ENCODE data around the gene WDR76.

WDR76 gene

GRCh38 chr15:43873651-43874050 lies 46.8 kb downstream of the WDR76 start:
- Histone ChIP-seq H3K27ac (ENCODE audit: low read depth, low read length) (no peak overlapping the region), H3K79me2 (ENCODE audit: insufficient read depth, low read length) (no peaks in the 10 kb centered on the region), H3K4me3 (ENCODE audit: insufficient read depth, low read length, poor library complexity, severe bottlenecking) (no peak overlapping the region), H2AFZ (ENCODE audit: low read depth, low read length, severe bottlenecking) (no peak overlapping the region), H3K9me2 (replicated peaks; ENCODE audit: insufficient read depth, low read length) (no peaks in the 10 kb centered on the region), H3K36me3 (ENCODE audit: low read length) (peaks cover 34% of the 10 kb centered on the region), H4K20me1 (ENCODE audit: low read depth, low read length) (no peaks in the 10 kb centered on the region), H3K27me3 (ENCODE audit: low read length) (no peaks in the 10 kb centered on the region), H3K9me3 (ENCODE audit: insufficient read depth, low read length) (no peaks in the 10 kb centered on the region), H3K4me2 (ENCODE audit: low read depth, low read length, poor library complexity, severe bottlenecking) (no peak overlapping the region), H3K9ac (ENCODE audit: low read length) (no peak overlapping the region), H3F3A (ENCODE audit: insufficient read depth) (peaks cover 6% of the 10 kb centered on the region; the same call in 1 of the 2 replicates)
- TF ChIP-seq EZH2phosphoT487 (conservative IDR thresholded peaks at IDR 0.05; ENCODE audit: low read length) (no peak), CTCF (IDR thresholded peaks at IDR 0.05; ENCODE audit: insufficient read depth, low read length, poor library complexity, severe bottlenecking) (no peak)

GRCh38 chr15:43876872-43877271 lies 50.1 kb downstream of the WDR76 start:
- Histone ChIP-seq H3F3A (ENCODE audit: insufficient read depth) (no peaks in the 10 kb centered on the region), H3K79me2 (ENCODE audit: insufficient read depth, low read length) (no peaks in the 10 kb centered on the region), H3K9me3 (ENCODE audit: insufficient read depth, low read length) (no peaks in the 10 kb centered on the region), H3K36me3 (ENCODE audit: low read length) (peaks cover 27% of the 10 kb centered on the region; the same call in 1 of the 2 replicates), H3K4me3 (ENCODE audit: insufficient read depth, low read length, poor library complexity, severe bottlenecking) (no peak overlapping the region), H3K9me2 (replicated peaks; ENCODE audit: insufficient read depth, low read length) (no peaks in the 10 kb centered on the region), H3K9ac (ENCODE audit: low read length) (no peak overlapping the region), H4K20me1 (ENCODE audit: low read depth, low read length) (no peaks in the 10 kb centered on the region), H2AFZ (ENCODE audit: low read depth, low read length, severe bottlenecking) (no peak overlapping the region), H3K27ac (ENCODE audit: low read depth, low read length) (no peak overlapping the region), H3K27me3 (ENCODE audit: low read length) (no peaks in the 10 kb centered on the region), H3K4me2 (ENCODE audit: low read depth, low read length, poor library complexity, severe bottlenecking) (no peak overlapping the region)
- TF ChIP-seq CTCF (IDR thresholded peaks at IDR 0.05; ENCODE audit: insufficient read depth, low read length, poor library complexity, severe bottlenecking) (no peak), EZH2phosphoT487 (conservative IDR thresholded peaks at IDR 0.05; ENCODE audit: low read length) (no peak)

GRCh38 chr15:43877371-43877770 lies 50.6 kb downstream of the WDR76 start:
- H3K27ac ChIP-seq (ENCODE audit: low read depth, low read length) = no peak overlapping the region
- no peaks in the 10 kb centered on the region for H4K20me1 ChIP-seq (ENCODE audit: low read depth, low read length)
- no peak overlapping the region for H3K4me2 ChIP-seq (ENCODE audit: low read depth, low read length, poor library complexity, severe bottlenecking)
- peaks cover 27% of the 10 kb centered on the region; the same call in 1 of the 2 replicates for H3K36me3 ChIP-seq (ENCODE audit: low read length)
- H3K4me3 ChIP-seq (ENCODE audit: insufficient read depth, low read length, poor library complexity, severe bottlenecking) = no peak overlapping the region
- no peaks in the 10 kb centered on the region for H3K9me2 ChIP-seq (replicated peaks; ENCODE audit: insufficient read depth, low read length)
- no peaks in the 10 kb centered on the region for H3F3A ChIP-seq (ENCODE audit: insufficient read depth)
- H3K27me3 ChIP-seq (ENCODE audit: low read length) = no peaks in the 10 kb centered on the region
- no peak overlapping the region for H2AFZ ChIP-seq (ENCODE audit: low read depth, low read length, severe bottlenecking)
- no peaks in the 10 kb centered on the region for H3K9me3 ChIP-seq (ENCODE audit: insufficient read depth, low read length)
- H3K79me2 ChIP-seq (ENCODE audit: insufficient read depth, low read length) = no peaks in the 10 kb centered on the region
- H3K9ac ChIP-seq (ENCODE audit: low read length) = no peak overlapping the region
- TF ChIP-seq CTCF (IDR thresholded peaks at IDR 0.05; ENCODE audit: insufficient read depth, low read length, poor library complexity, severe bottlenecking) (no peak), EZH2phosphoT487 (conservative IDR thresholded peaks at IDR 0.05; ENCODE audit: low read length) (no peak)
